Activated CD4-positive, alpha-beta memory T cell treated with anti-CD3 and anti-CD28 coated beads, Interleukin-2, amount 10 ng/mL, durations not matched to agents 7 days and 5 days (primary cell): ENCODE measurements around the gene UBE4A. TPM values are rescaled to one million over a fixed set of nuclear protein-coding genes. Genes with fewer than 3 reads are reported as not detected.

Source experiments
- CTCF ChIA-PET: fragments of 350-600 bp; sonication (Branson Sonifier 250); formaldehyde crosslinking; loops from one replicate; lab custom pipeline; 2021; ENCODE audit warnings: antibody characterized with exemption, inconsistent platforms; lab: Charles Lee
- POLR2A ChIA-PET: fragments of 350-600 bp; sonication (Branson Sonifier 250); formaldehyde crosslinking; loops from one replicate; lab custom pipeline; 2021; ENCODE audit warnings: antibody characterized with exemption; lab: Charles Lee
- DNase-seq: peaks from one replicate; pipeline ENCODE4 v3.0.0-alpha.2; 2020
- H3K27ac Mint-ChIP-seq: one replicate; pipeline ENCODE4 v1.8.0; 2021; ENCODE audit warnings: mild to moderate bottlenecking, mixed read lengths
- H3K27me3 Mint-ChIP-seq: one replicate; pipeline ENCODE4 v1.8.0; 2021; ENCODE audit warnings: mixed read lengths
- H3K36me3 Mint-ChIP-seq: one replicate; pipeline ENCODE4 v1.8.0; 2021; ENCODE audit warnings: low read depth, mixed read lengths
- H3K4me1 Mint-ChIP-seq: one replicate; pipeline ENCODE4 v1.8.0; 2021; ENCODE audit warnings: mixed read lengths
- H3K4me3 Mint-ChIP-seq: one replicate; pipeline ENCODE4 v1.8.0; 2021; ENCODE audit warnings: mild to moderate bottlenecking, mixed read lengths
- H3K9me3 Mint-ChIP-seq: one replicate; pipeline ENCODE4 v1.8.0; 2021; ENCODE audit warnings: mixed read lengths
- total RNA-seq, 2 experiments: library from RNA; stranded (reverse); gene quantifications; one replicate each; pipeline ENCODE4 v1.2.3, GENCODE V29; 2021

UBE4A gene
- total RNA-seq: 10 to 100 TPM; 42.1 to 44.1 TPM

- no peaks in the 10 kb centered on the region for H3K9me3 Mint-ChIP-seq
- H3K4me3 Mint-ChIP-seq: peak within 1 kb of the TSS; percentile 92
- no peaks in the 10 kb centered on the region for H3K27me3 Mint-ChIP-seq
- POLR2A ChIA-PET: interaction anchor here (0.7 to 3.7 kb wide), 20 partner anchors 9 to 213 kb away, joined by 3 to 32 read pairs (median 3); partner anchors contain the start of genes ARCN1, CD3D, CD3E and CD3G
- H3K4me1 Mint-ChIP-seq: peaks cover 45% of the 10 kb centered on the region
- H3K36me3 Mint-ChIP-seq: peaks cover 21% of the 10 kb centered on the region
- peak; percentile 98 for DNase-seq
- CTCF ChIA-PET: interaction anchor here (1.2 to 2.0 kb wide), 4 partner anchors 11 to 161 kb away, joined by 3 to 12 read pairs (median 7); partner anchors contain the start of gene CD3D
- peak within 1 kb of the TSS; percentile 83 for H3K27ac Mint-ChIP-seq
Observed at GRCh38 chr11:118359295-118359958, at the start of gene UBE4A. Gene UBE4A (plus strand): TSS chr11:118359600. CDS start chr11:118365081, 5,481 bp downstream.

- peaks cover 88% of the 10 kb centered on the region for H3K36me3 Mint-ChIP-seq
- no peak for DNase-seq
- POLR2A ChIA-PET: no interaction called here
- CTCF ChIA-PET: interaction anchor here (1.3 to 2.4 kb wide), 3 partner anchors 14 to 112 kb away, joined by 3 to 14 read pairs (median 11); no protein-coding TSS in a partner anchor
- H3K27me3 Mint-ChIP-seq: no peaks in the 10 kb centered on the region
- peak overlapping the region; percentile 22 for H3K27ac Mint-ChIP-seq
- H3K4me1 Mint-ChIP-seq: peaks cover 83% of the 10 kb centered on the region
- H3K4me3 Mint-ChIP-seq: no peak overlapping the region
- no peaks in the 10 kb centered on the region for H3K9me3 Mint-ChIP-seq
Observed at GRCh38 chr11:118310271-118310670, 49.1 kb upstream of the UBE4A start.

GRCh38 chr11:118310781-118311485 lies 48.5 kb upstream of the UBE4A start:
- DNase-seq: no peak
- no peaks in the 10 kb centered on the region for H3K27me3 Mint-ChIP-seq
- CTCF ChIA-PET: interaction anchor here (1.1 to 2.8 kb wide), 7 partner anchors 14 to 112 kb away, joined by 3 to 15 read pairs (median 5); partner anchors contain the start of gene CD3D
- no peak overlapping the region for H3K4me3 Mint-ChIP-seq
- H3K36me3 Mint-ChIP-seq: peaks cover 89% of the 10 kb centered on the region
- POLR2A ChIA-PET: interaction anchor here (1.1 to 1.6 kb wide), 3 partner anchors 48 to 97 kb away, joined by 3 to 7 read pairs (median 4); partner anchors contain the start of genes MPZL3 and UBE4A
- peak overlapping the region; percentile 45 for H3K27ac Mint-ChIP-seq
- no peaks in the 10 kb centered on the region for H3K9me3 Mint-ChIP-seq
- H3K4me1 Mint-ChIP-seq: peaks cover 86% of the 10 kb centered on the region

- H3K27ac Mint-ChIP-seq: peak overlapping the region; percentile 53
- no peaks in the 10 kb centered on the region for H3K27me3 Mint-ChIP-seq
- H3K4me3 Mint-ChIP-seq: no peak overlapping the region
- peaks cover 85% of the 10 kb centered on the region for H3K36me3 Mint-ChIP-seq
- no peaks in the 10 kb centered on the region for H3K9me3 Mint-ChIP-seq
- ChIA-PET POLR2A (interaction anchor here (1.1 to 1.6 kb wide), 3 partner anchors 48 to 97 kb away, joined by 3 to 7 read pairs (median 4); partner anchors contain the start of genes MPZL3 and UBE4A), CTCF (interaction anchor here (1.1 to 2.8 kb wide), 7 partner anchors 16 to 113 kb away, joined by 3 to 15 read pairs (median 5); partner anchors contain the start of gene CD3D)
- DNase-seq: no peak
- H3K4me1 Mint-ChIP-seq: peaks cover 88% of the 10 kb centered on the region
Observed at GRCh38 chr11:118311518-118311917, 47.9 kb upstream of the UBE4A start.

- H3K27me3 Mint-ChIP-seq: no peaks in the 10 kb centered on the region
- ChIA-PET POLR2A (interaction anchor here (1.1 to 1.6 kb wide), 3 partner anchors 47 to 98 kb away, joined by 3 to 7 read pairs (median 4); partner anchors contain the start of genes MPZL3 and UBE4A), CTCF (interaction anchor here (1.1 to 2.8 kb wide), 7 partner anchors 17 to 114 kb away, joined by 3 to 15 read pairs (median 5); partner anchors contain the start of gene CD3D)
- no peaks in the 10 kb centered on the region for H3K9me3 Mint-ChIP-seq
- no peak overlapping the region for H3K4me3 Mint-ChIP-seq
- H3K36me3 Mint-ChIP-seq: peaks cover 82% of the 10 kb centered on the region
- H3K27ac Mint-ChIP-seq: peak overlapping the region; percentile 53
- peaks cover 88% of the 10 kb centered on the region for H3K4me1 Mint-ChIP-seq
- DNase-seq: no peak
Observed at GRCh38 chr11:118312328-118312727, 47.1 kb upstream of the UBE4A start.

- CTCF ChIA-PET: interaction anchor here (0.8 to 3.0 kb wide), 3 partner anchors 17 to 40 kb away, joined by 3 to 12 read pairs (median 11); partner anchors contain the start of gene CD3D
- no peak overlapping the region for H3K27ac Mint-ChIP-seq
Observed at GRCh38 chr11:118313242-118313641, 46.2 kb upstream of the UBE4A start.

GRCh38 chr11:118314988-118315411 lies 44.4 kb upstream of the UBE4A start:
- Mint-ChIP-seq H3K27ac (peak overlapping the region; percentile 97), H3K27me3 (no peaks in the 10 kb centered on the region), H3K4me1 (peaks cover 85% of the 10 kb centered on the region), H3K4me3 (peak overlapping the region; percentile 54), H3K36me3 (peaks cover 71% of the 10 kb centered on the region), H3K9me3 (no peaks in the 10 kb centered on the region)
- no peak for DNase-seq
- CTCF ChIA-PET: interaction anchor here (3.0 kb wide), 1 partner anchor 19 kb away, joined by 11 read pairs; no protein-coding TSS in a partner anchor
- POLR2A ChIA-PET: interaction anchor here (0.9 to 1.2 kb wide), 2 partner anchors 17 to 91 kb away, joined by 3 read pairs; partner anchors contain the start of gene JAML

More at GRCh38 chr11:118313242-118313641, 46.2 kb upstream of the UBE4A start:
- no peak overlapping the region for H3K4me3 Mint-ChIP-seq
- H3K9me3 Mint-ChIP-seq: no peaks in the 10 kb centered on the region
- no peak for DNase-seq
- H3K36me3 Mint-ChIP-seq: peaks cover 77% of the 10 kb centered on the region
- POLR2A ChIA-PET: no interaction called here
- H3K4me1 Mint-ChIP-seq: peaks cover 84% of the 10 kb centered on the region
- H3K27me3 Mint-ChIP-seq: no peaks in the 10 kb centered on the region

GRCh38 chr11:118318124-118318523 lies 41.3 kb upstream of the UBE4A start:
- Mint-ChIP-seq H3K36me3 (peaks cover 54% of the 10 kb centered on the region), H3K27ac (peak overlapping the region; percentile 97), H3K27me3 (no peaks in the 10 kb centered on the region), H3K4me1 (peaks cover 76% of the 10 kb centered on the region), H3K9me3 (no peaks in the 10 kb centered on the region), H3K4me3 (no peak overlapping the region)
- no peak for DNase-seq
- CTCF ChIA-PET: interaction anchor here (0.7 to 1.0 kb wide), 2 partner anchors 59 to 173 kb away, joined by 3 to 4 read pairs; no protein-coding TSS in a partner anchor
- POLR2A ChIA-PET: no interaction called here

- CTCF ChIA-PET: interaction anchor here (0.9 kb wide), 1 partner anchor 13 kb away, joined by 3 read pairs; no protein-coding TSS in a partner anchor
- Mint-ChIP-seq H3K4me3 (no peak overlapping the region), H3K36me3 (peaks cover 51% of the 10 kb centered on the region), H3K4me1 (peaks cover 74% of the 10 kb centered on the region), H3K9me3 (no peaks in the 10 kb centered on the region), H3K27ac (peak overlapping the region; percentile 36), H3K27me3 (no peaks in the 10 kb centered on the region)
- POLR2A ChIA-PET: no interaction called here
- DNase-seq: no peak
Observed at GRCh38 chr11:118318581-118319336, 40.6 kb upstream of the UBE4A start.

GRCh38 chr11:118319337-118319707 lies 40.1 kb upstream of the UBE4A start:
- Mint-ChIP-seq H3K27ac (peak overlapping the region; percentile 36), H3K27me3 (no peaks in the 10 kb centered on the region), H3K9me3 (no peaks in the 10 kb centered on the region), H3K36me3 (peaks cover 46% of the 10 kb centered on the region), H3K4me3 (no peak overlapping the region), H3K4me1 (peaks cover 69% of the 10 kb centered on the region)
- ChIA-PET CTCF (interaction anchor here (0.9 kb wide), 1 partner anchor 14 kb away, joined by 3 read pairs; no protein-coding TSS in a partner anchor), POLR2A (no interaction called here)
- no peak for DNase-seq

- Mint-ChIP-seq H3K4me1 (peaks cover 58% of the 10 kb centered on the region), H3K4me3 (no peak overlapping the region), H3K27me3 (no peaks in the 10 kb centered on the region), H3K36me3 (peaks cover 35% of the 10 kb centered on the region), H3K27ac (no peak overlapping the region), H3K9me3 (no peaks in the 10 kb centered on the region)
- ChIA-PET POLR2A (no interaction called here), CTCF (interaction anchor here (0.7 kb wide), 1 partner anchor 19 kb away, joined by 3 read pairs; no protein-coding TSS in a partner anchor)
- no peak for DNase-seq
Observed at GRCh38 chr11:118320515-118320914, 38.9 kb upstream of the UBE4A start.
